Measurements from ENCODE around the gene FLACC1.

FLACC1 gene

GRCh38 chr2:201250741-201251140 lies 106.4 kb downstream of the FLACC1 start:
- DNase-seq = no peak

- DNase-seq = no peak
Measured at GRCh38 chr2:201249889-201250288, 107.3 kb downstream of the FLACC1 start.

- DNase-seq = no peak
Measured at GRCh38 chr2:201248288-201248844, 108.8 kb downstream of the FLACC1 start.

GRCh38 chr2:201246280-201246679 lies 110.9 kb downstream of the FLACC1 start:
- DNase-seq = peak in 3 of 4 experiments; percentile 49 to 64 (median 57)

GRCh38 chr2:201244829-201245228 lies 112.3 kb downstream of the FLACC1 start:
- DNase-seq = no peak

GRCh38 chr2:201242571-201243277 lies 114.4 kb downstream of the FLACC1 start:
- peak in 2 of 4 experiments; percentile 72 to 74 for DNase-seq

- peak; percentile 87 to 94 (median 94) for DNase-seq
Measured at GRCh38 chr2:201239167-201239935, 117.8 kb downstream of the FLACC1 start.
